ENCODE data around the gene ARL4C. TPM values are rescaled to one million over a fixed set of nuclear protein-coding genes. Genes with fewer than 3 reads are reported as not detected.

ARL4C gene
- total RNA-seq, 1 experiment from 2014 or later, result 81.2 TPM

GRCh38 chr2:234479465-234479864 lies 17.4 kb downstream of the ARL4C start:
- H3K36me3 Mint-ChIP-seq (ENCODE audit: insufficient read depth, unreplicated experiment), result no peaks in the 10 kb centered on the region
- CTCF ChIA-PET, result no interaction called here
- H3K27ac Mint-ChIP-seq (ENCODE audit: unreplicated experiment), result no peak overlapping the region

GRCh38 chr2:234478121-234478858 lies 18.6 kb downstream of the ARL4C start:
- no peak overlapping the region for H3K27ac Mint-ChIP-seq (ENCODE audit: unreplicated experiment)
- ChIA-PET CTCF (interaction anchor here (0.9 kb wide), 1 partner anchor 115 kb away, joined by 3 read pairs; no protein-coding TSS in a partner anchor), POLR2A (no interaction called here)
- no peaks in the 10 kb centered on the region for H3K9me3 Mint-ChIP-seq (ENCODE audit: unreplicated experiment)
- intact Hi-C loops (cut with micrococcal nuclease; ENCODE audit: unreplicated experiment), result no loop called here
- DNase-seq, result no peak
- no peaks in the 10 kb centered on the region for H3K4me1 ChIP-seq
- no peak for TF ChIP-seq CTCF (IDR thresholded peaks at IDR 0.05; ENCODE audit: insufficient read depth in 1 of 2, low read depth in 1 of 2, low read length in 1 of 2, severe bottlenecking in 1 of 2, unreplicated experiment in 1 of 2)
- BruUV-seq (replicated peaks), result no TSS peak
- H3K4me3 ChIP-seq (ENCODE audit: low read depth, low read length), result no peak overlapping the region
- no peaks in the 10 kb centered on the region for H3K27me3 Mint-ChIP-seq (ENCODE audit: insufficient read depth, unreplicated experiment)
- H3K36me3 ChIP-seq (ENCODE audit: control insufficient read depth, insufficient read depth, low read length), result no peaks in the 10 kb centered on the region
- no peaks in the 10 kb centered on the region for H3K27me3 ChIP-seq (replicated peaks; ENCODE audit: control insufficient read depth, insufficient read depth, low read length)
- no peaks in the 10 kb centered on the region for H3K36me3 Mint-ChIP-seq (ENCODE audit: insufficient read depth, unreplicated experiment)
- no peak overlapping the region for H3K4me3 Mint-ChIP-seq (ENCODE audit: unreplicated experiment)
- no peaks in the 10 kb centered on the region for H3K9me3 ChIP-seq
- no peaks in the 10 kb centered on the region for H3K4me1 Mint-ChIP-seq (ENCODE audit: low read depth, unreplicated experiment)

More at GRCh38 chr2:234479465-234479864, 17.4 kb downstream of the ARL4C start:
- no peaks in the 10 kb centered on the region for H3K27me3 ChIP-seq (replicated peaks; ENCODE audit: control insufficient read depth, insufficient read depth, low read length)
- POLR2A ChIA-PET, result no interaction called here
- no peaks in the 10 kb centered on the region for H3K27me3 Mint-ChIP-seq (ENCODE audit: insufficient read depth, unreplicated experiment)
- BruUV-seq (replicated peaks), result no TSS peak
- H3K4me3 Mint-ChIP-seq (ENCODE audit: unreplicated experiment), result no peak overlapping the region
- no peaks in the 10 kb centered on the region for H3K36me3 ChIP-seq (ENCODE audit: control insufficient read depth, insufficient read depth, low read length)
- H3K4me3 ChIP-seq (ENCODE audit: low read depth, low read length), result no peak overlapping the region
- TF ChIP-seq CTCF (IDR thresholded peaks at IDR 0.05; ENCODE audit: insufficient read depth in 1 of 2, low read depth in 1 of 2, low read length in 1 of 2, severe bottlenecking in 1 of 2, unreplicated experiment in 1 of 2), result no peak
- no peaks in the 10 kb centered on the region for H3K4me1 ChIP-seq
- H3K9me3 ChIP-seq, result no peaks in the 10 kb centered on the region
- DNase-seq, result no peak
- intact Hi-C loops (cut with micrococcal nuclease; ENCODE audit: unreplicated experiment), result no loop called here
- no peaks in the 10 kb centered on the region for H3K9me3 Mint-ChIP-seq (ENCODE audit: unreplicated experiment)
- H3K4me1 Mint-ChIP-seq (ENCODE audit: low read depth, unreplicated experiment), result no peaks in the 10 kb centered on the region

GRCh38 chr2:234476766-234477165 lies 20.1 kb downstream of the ARL4C start:
- TF ChIP-seq CTCF (IDR thresholded peaks at IDR 0.05; ENCODE audit: insufficient read depth in 1 of 2, low read depth in 1 of 2, low read length in 1 of 2, severe bottlenecking in 1 of 2, unreplicated experiment in 1 of 2), result no peak
- BruUV-seq (replicated peaks), result no TSS peak
- Mint-ChIP-seq H3K27me3 (ENCODE audit: insufficient read depth, unreplicated experiment) (no peaks in the 10 kb centered on the region), H3K9me3 (ENCODE audit: unreplicated experiment) (no peaks in the 10 kb centered on the region), H3K27ac (ENCODE audit: unreplicated experiment) (no peak overlapping the region), H3K36me3 (ENCODE audit: insufficient read depth, unreplicated experiment) (no peaks in the 10 kb centered on the region), H3K4me1 (ENCODE audit: low read depth, unreplicated experiment) (no peaks in the 10 kb centered on the region), H3K4me3 (ENCODE audit: unreplicated experiment) (no peak overlapping the region)
- Histone ChIP-seq H3K4me3 (ENCODE audit: low read depth, low read length) (no peak overlapping the region), H3K4me1 (no peaks in the 10 kb centered on the region), H3K9me3 (no peaks in the 10 kb centered on the region), H3K27me3 (replicated peaks; ENCODE audit: control insufficient read depth, insufficient read depth, low read length) (no peaks in the 10 kb centered on the region), H3K36me3 (ENCODE audit: control insufficient read depth, insufficient read depth, low read length) (no peaks in the 10 kb centered on the region)
- ChIA-PET POLR2A (no interaction called here), CTCF (no interaction called here)
- no peak for DNase-seq
- intact Hi-C loops (cut with micrococcal nuclease; ENCODE audit: unreplicated experiment), result no loop called here

All from Caco-2 (cell line).